K562 (cell line): ENCODE data around the gene MAN2B1. TPM values are rescaled to one million over a fixed set of nuclear protein-coding genes. Genes with fewer than 3 reads are reported as not detected.

Experiments
- DMBX1 ChIP-seq: fragments of 250-450 bp; sonication (Bioruptor Pico); IDR thresholded peaks from 2 replicates; pipeline ENCODE4 v1.8.0; 2022; ENCODE audit warnings: inconsistent platforms, mild to moderate bottlenecking, moderate library complexity, borderline replicate concordance
- EHMT2 ChIP-seq: fragments of 450-650 bp; IDR thresholded peaks from 2 replicates; pipeline ENCODE4 v1.6.1; 2018; ENCODE audit warnings: antibody characterized with exemption
- EZH2 ChIP-seq: IDR thresholded peaks from 2 replicates; pipeline ENCODE4 v1.6.1; 2012; ENCODE audit warnings: low read depth, mild to moderate bottlenecking, inconsistent platforms, low read length, borderline replicate concordance
- HOXB6 ChIP-seq: fragments of 250-450 bp; sonication (Bioruptor Pico); IDR thresholded peaks from 2 replicates; pipeline ENCODE4 v1.5.1; 2022; ENCODE audit warnings: mild to moderate bottlenecking, borderline replicate concordance
- ILK ChIP-seq: fragments of 450-650 bp; IDR thresholded peaks from 2 replicates; pipeline ENCODE4 v1.6.1; 2016; ENCODE audit warnings: missing genetic modification characterization, low read depth, mild to moderate bottlenecking, missing compliant biosample characterization, moderate library complexity, borderline replicate concordance
- MAFG ChIP-seq: fragments of 450-650 bp; conservative IDR thresholded peaks from 2 replicates; pipeline ENCODE4 v1.6.1; 2016; ENCODE audit warnings: missing genetic modification characterization, missing compliant biosample characterization
- NELFE ChIP-seq: IDR thresholded peaks from 2 replicates; pipeline ENCODE4 v1.6.1; 2011; ENCODE audit warnings: mild to moderate bottlenecking; ENCODE audit not compliant: insufficient read depth, insufficient read length
- NR2F6 ChIP-seq: fragments of 450-650 bp; formaldehyde crosslinking; IDR thresholded peaks from 2 replicates; pipeline ENCODE4 v1.4.0; 2020; ENCODE audit warnings: mild to moderate bottlenecking
- POLR2H ChIP-seq: IDR thresholded peaks from 2 replicates; pipeline ENCODE4 v1.6.1; 2016; ENCODE audit warnings: missing genetic modification characterization, low read depth, mild to moderate bottlenecking, control low read depth, missing compliant biosample characterization, moderate library complexity
- SMAD3 ChIP-seq: fragments of 450-650 bp; formaldehyde crosslinking; conservative IDR thresholded peaks from 2 replicates; pipeline ENCODE4 v1.4.0; 2020; ENCODE audit warnings: mild to moderate bottlenecking
- TBP ChIP-seq: optimal IDR thresholded peaks from 2 replicates; pipeline ENCODE3; 2011; ENCODE audit warnings: low read depth, low read length, improper control_type of control experiment
- TEAD1 ChIP-seq, 2 experiments: fragments of 450-650 bp in 1 of 2; sonication (generic) in 1 of 2; formaldehyde crosslinking; IDR thresholded peaks; 2 replicates each; pipeline versions ENCODE4 v1.4.0 to v1.8.0; 2020 to 2022; ENCODE audit warnings: mild to moderate bottlenecking in 2 of 2, missing genetic modification reagents in 1 of 2
- TRIM24 ChIP-seq, 2 experiments: fragments of 450-650 bp; IDR thresholded peaks; 2 replicates each; pipeline ENCODE4 v1.6.1; 2016
- XRCC4 ChIP-seq: IDR thresholded peaks from one replicate; pipeline ENCODE4 v1.6.1; 2011; ENCODE audit not compliant: insufficient read depth, insufficient read length; ENCODE audit errors: extremely low read depth
- ZBTB9 ChIP-seq: fragments of 450-650 bp; formaldehyde crosslinking; IDR thresholded peaks from 2 replicates; pipeline ENCODE4 v1.4.0; 2020; ENCODE audit warnings: mild to moderate bottlenecking, moderate library complexity
- ZEB2 ChIP-seq: fragments of 450-650 bp; IDR thresholded peaks from 2 replicates; pipeline ENCODE4 v1.6.1; 2016
- ZFP1 ChIP-seq: fragments of 450-650 bp; formaldehyde crosslinking; IDR thresholded peaks from 2 replicates; pipeline ENCODE4 v1.4.0; 2020; ENCODE audit warnings: mild to moderate bottlenecking, mixed read lengths
- ZNF655 ChIP-seq: fragments of 250-450 bp; sonication (Bioruptor Pico); IDR thresholded peaks from 2 replicates; pipeline ENCODE4 v1.5.0; 2021
- polyA plus RNA-seq, 8 experiments: library from polyadenylated mRNA; depleted of rRNA in 4 of 8; stranded (reverse) in 5 of 8; unstranded in 3 of 8; fragments of >200 nt; fragmentation: Nextera tagmentation in 2 of 8; fragmentation: Illumina TruSeq in 1 of 8; extraction: Ambion mirVana in 2 of 8; extraction: Trizol in 1 of 8; gene quantifications; 2 replicates each; pipeline versions ENCODE4 v1.2.1 to v1.2.3, GENCODE V29; 2011 to 2014; ENCODE audit warnings: inconsistent platforms in 1 of 8, missing spikeins in 1 of 8
- total RNA-seq, 7 experiments: library from RNA; depleted of rRNA in 6 of 7; stranded (reverse); fragments of >200 nt in 6 of 7; fragmentation: Illumina TruSeq in 2 of 7; extraction: Trizol in 2 of 7; gene quantifications; 2 replicates each; pipeline versions ENCODE4 v1.2.1 to v1.2.3, GENCODE V29; 2011 to 2021; ENCODE audit warnings: low replicate concordance in 1 of 7
- TF ChIP-seq, protein P1 (sequence below): fragments of 450-650 bp; IDR thresholded peaks from 2 replicates; pipeline ENCODE4 v1.6.1; 2016
- TF ChIP-seq, protein P2 (sequence below), 2 experiments: fragments of 150-350 bp in 1 of 2; IDR thresholded peaks; 2 replicates each; pipeline ENCODE4 v1.6.1; 2012 to 2016; ENCODE audit warnings: low read depth in 2 of 2, low read length in 2 of 2, mild to moderate bottlenecking in 1 of 2, moderate library complexity in 1 of 2

The MAN2B1 gene
- total and polyA plus RNA-seq, 9 of the 15 experiments (the other 6 are each of a cell fraction or from before 2014, with no cell fraction given), result 0.59 to 33.8 (median 11.4) TPM

GRCh38 chr19:12669270-12670158 is 3.0 kb upstream of the MAN2B1 start (continued):
- TF ChIP-seq MAFG (no peak), TBP (peak; percentile 57), TEAD1 (CRISPR knock-in tag; IDR thresholded peaks at IDR 0.05) (no peak), POLR2H (tag) (peak; percentile 69; the same call in 1 of the 2 replicates), SMAD3 (CRISPR knock-in tag) (peak; percentile 82), ZBTB9 (CRISPR knock-in tag) (peak; percentile 75), ZNF655 (CRISPR knock-in tag) (no peak), NELFE (no peak), ILK (tag) (no peak), NR2F6 (peak; percentile 85; the same call in 1 of the 2 replicates), EZH2 (no peak), ZFP1 (no peak; the same call in 1 of the 2 replicates), EHMT2 (no peak), HOXB6 (CRISPR knock-in tag) (no peak; the same call in 1 of the 2 replicates), XRCC4 (no peak), TRIM24 (IDR thresholded peaks at IDR 0.05) (peak; percentile 37 to 100; a peak in 2 of 4 replicates), ZEB2 (peak; percentile 100), DMBX1 (CRISPR knock-in tag) (0 out of 2 replicates have a peak, but pooled peaks have one; percentile 23)
- TF ChIP-seq, protein P1, sequence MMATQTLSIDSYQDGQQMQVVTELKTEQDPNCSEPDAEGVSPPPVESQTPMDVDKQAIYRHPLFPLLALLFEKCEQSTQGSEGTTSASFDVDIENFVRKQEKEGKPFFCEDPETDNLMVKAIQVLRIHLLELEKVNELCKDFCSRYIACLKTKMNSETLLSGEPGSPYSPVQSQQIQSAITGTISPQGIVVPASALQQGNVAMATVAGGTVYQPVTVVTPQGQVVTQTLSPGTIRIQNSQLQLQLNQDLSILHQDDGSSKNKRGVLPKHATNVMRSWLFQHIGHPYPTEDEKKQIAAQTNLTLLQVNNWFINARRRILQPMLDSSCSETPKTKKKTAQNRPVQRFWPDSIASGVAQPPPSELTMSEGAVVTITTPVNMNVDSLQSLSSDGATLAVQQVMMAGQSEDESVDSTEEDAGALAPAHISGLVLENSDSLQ, result peak; percentile 89
- TF ChIP-seq, protein P2, sequence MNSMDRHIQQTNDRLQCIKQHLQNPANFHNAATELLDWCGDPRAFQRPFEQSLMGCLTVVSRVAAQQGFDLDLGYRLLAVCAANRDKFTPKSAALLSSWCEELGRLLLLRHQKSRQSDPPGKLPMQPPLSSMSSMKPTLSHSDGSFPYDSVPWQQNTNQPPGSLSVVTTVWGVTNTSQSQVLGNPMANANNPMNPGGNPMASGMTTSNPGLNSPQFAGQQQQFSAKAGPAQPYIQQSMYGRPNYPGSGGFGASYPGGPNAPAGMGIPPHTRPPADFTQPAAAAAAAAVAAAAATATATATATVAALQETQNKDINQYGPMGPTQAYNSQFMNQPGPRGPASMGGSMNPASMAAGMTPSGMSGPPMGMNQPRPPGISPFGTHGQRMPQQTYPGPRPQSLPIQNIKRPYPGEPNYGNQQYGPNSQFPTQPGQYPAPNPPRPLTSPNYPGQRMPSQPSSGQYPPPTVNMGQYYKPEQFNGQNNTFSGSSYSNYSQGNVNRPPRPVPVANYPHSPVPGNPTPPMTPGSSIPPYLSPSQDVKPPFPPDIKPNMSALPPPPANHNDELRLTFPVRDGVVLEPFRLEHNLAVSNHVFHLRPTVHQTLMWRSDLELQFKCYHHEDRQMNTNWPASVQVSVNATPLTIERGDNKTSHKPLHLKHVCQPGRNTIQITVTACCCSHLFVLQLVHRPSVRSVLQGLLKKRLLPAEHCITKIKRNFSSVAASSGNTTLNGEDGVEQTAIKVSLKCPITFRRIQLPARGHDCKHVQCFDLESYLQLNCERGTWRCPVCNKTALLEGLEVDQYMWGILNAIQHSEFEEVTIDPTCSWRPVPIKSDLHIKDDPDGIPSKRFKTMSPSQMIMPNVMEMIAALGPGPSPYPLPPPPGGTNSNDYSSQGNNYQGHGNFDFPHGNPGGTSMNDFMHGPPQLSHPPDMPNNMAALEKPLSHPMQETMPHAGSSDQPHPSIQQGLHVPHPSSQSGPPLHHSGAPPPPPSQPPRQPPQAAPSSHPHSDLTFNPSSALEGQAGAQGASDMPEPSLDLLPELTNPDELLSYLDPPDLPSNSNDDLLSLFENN (IDR thresholded peaks at IDR 0.05; ENCODE audit: low read depth in 2 of 2, low read length in 2 of 2), result peak in 1 of 2 experiments; percentile 61; a peak in 1 of 4 replicates
